GM10248 (cell line): ENCODE results near the gene AGK.

Experiments used
- CTCF ChIA-PET: fragments of 300-600 bp; sonication (Branson Sonifier 250); formaldehyde crosslinking; extraction: SDS; loops from one replicate; lab custom pipeline; 2021; ENCODE audit warnings: antibody characterized with exemption; lab: Yijun Ruan, JAX
- POLR2A ChIA-PET: fragments of 350-650 bp; sonication (Branson Sonifier 250); formaldehyde crosslinking; extraction: SDS; loops from one replicate; lab custom pipeline; 2020; ENCODE audit warnings: antibody characterized with exemption; lab: Yijun Ruan, JAX
- DNase-seq: peaks from one replicate; pipeline ENCODE4 v3.0.0; 2012; ENCODE audit errors: extremely low spot score
- TF ChIP-seq, protein P1 (sequence below): IDR thresholded peaks from 2 replicates; pipeline ENCODE4 v1.5.1; 2012; ENCODE audit warnings: mild to moderate bottlenecking, low read depth; ENCODE audit errors: extremely low read depth, missing control alignments, control extremely low read depth

Gene AGK

DNA sequence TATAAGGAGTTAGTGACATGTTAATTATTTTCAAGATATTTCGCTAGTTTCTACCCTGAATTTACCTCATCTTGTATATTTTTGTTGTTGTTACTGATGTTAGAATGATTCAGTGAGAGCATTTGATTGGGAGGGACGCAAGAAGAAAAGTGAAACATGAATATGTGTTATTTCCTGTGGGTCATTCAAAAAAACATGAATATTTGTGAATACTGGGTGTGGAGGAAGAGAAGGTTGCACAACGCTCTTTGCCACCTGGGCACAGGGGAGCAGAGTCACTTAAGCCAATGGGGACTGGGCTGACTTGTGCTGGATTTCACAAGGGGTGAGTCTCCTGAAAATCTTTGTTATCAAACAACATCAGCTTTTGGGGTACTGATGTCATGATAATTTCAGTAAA, 39.5 kb downstream of the AGK start:
- CTCF ChIA-PET: interaction anchor here (1.0 kb wide), 1 partner anchor 27 kb away, joined by 3 read pairs; no protein-coding TSS in a partner anchor

DNA sequence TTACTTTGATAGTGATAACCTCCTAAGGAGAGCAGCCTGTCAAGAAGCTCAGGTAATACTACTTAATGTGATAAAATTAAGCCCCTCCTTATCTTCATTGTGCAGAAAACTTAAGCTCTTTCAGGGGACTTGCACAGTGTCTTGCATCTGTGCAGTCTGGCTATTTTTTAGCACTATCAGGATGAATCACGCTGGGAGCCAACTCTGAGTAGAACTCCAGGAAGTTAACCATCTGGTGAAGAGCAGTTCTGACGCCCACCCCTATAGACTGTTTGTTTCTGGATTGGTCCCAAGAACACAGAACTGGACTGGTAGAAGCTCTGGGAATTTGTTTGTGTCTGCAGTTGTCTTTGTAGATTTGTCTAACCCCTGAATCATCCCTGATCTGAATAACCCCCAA, 41.9 kb downstream of the AGK start:
- POLR2A ChIA-PET: no interaction called here
- DNase-seq: no peak
- TF ChIP-seq, protein P1, sequence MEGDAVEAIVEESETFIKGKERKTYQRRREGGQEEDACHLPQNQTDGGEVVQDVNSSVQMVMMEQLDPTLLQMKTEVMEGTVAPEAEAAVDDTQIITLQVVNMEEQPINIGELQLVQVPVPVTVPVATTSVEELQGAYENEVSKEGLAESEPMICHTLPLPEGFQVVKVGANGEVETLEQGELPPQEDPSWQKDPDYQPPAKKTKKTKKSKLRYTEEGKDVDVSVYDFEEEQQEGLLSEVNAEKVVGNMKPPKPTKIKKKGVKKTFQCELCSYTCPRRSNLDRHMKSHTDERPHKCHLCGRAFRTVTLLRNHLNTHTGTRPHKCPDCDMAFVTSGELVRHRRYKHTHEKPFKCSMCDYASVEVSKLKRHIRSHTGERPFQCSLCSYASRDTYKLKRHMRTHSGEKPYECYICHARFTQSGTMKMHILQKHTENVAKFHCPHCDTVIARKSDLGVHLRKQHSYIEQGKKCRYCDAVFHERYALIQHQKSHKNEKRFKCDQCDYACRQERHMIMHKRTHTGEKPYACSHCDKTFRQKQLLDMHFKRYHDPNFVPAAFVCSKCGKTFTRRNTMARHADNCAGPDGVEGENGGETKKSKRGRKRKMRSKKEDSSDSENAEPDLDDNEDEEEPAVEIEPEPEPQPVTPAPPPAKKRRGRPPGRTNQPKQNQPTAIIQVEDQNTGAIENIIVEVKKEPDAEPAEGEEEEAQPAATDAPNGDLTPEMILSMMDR: no peak
- CTCF ChIA-PET: interaction anchor here (0.7 to 1.7 kb wide), 4 partner anchors 17 to 74 kb away, joined by 3 read pairs; no protein-coding TSS in a partner anchor

More for the DNA sequence above, 39.5 kb downstream of the AGK start:
- POLR2A ChIA-PET: no interaction called here
- no peak for DNase-seq
- TF ChIP-seq, protein P1: no peak

GRCh38 chr7:141597966-141598365, 46.8 kb downstream of the AGK start:
- no peak for DNase-seq
- TF ChIP-seq, protein P1: no peak
- ChIA-PET POLR2A (no interaction called here), CTCF (no interaction called here)

DNA sequence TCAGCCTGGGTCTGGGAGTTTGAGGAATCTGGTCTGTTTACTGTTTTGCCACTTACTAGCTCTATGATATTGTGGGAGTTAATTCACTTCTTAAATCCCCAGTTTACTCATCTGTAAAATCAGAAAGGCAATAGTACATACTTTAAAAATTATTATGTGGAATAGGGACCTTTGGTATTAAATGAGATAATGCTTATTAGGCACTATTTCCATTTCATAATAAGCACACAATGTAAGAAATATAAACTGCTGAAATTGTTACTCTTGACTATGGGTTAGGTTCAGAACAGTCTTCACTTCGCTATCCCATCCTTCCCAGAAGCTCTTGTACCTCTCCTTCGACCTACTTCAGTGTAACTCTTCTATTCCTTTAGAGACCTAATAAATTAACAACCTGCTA, 47.2 kb downstream of the AGK start:
- ChIA-PET CTCF (interaction anchor here (1.2 kb wide), 2 partner anchors 9 to 13 kb away, joined by 3 read pairs; no protein-coding TSS in a partner anchor), POLR2A (no interaction called here)
- DNase-seq: no peak
- TF ChIP-seq, protein P1: no peak

DNA sequence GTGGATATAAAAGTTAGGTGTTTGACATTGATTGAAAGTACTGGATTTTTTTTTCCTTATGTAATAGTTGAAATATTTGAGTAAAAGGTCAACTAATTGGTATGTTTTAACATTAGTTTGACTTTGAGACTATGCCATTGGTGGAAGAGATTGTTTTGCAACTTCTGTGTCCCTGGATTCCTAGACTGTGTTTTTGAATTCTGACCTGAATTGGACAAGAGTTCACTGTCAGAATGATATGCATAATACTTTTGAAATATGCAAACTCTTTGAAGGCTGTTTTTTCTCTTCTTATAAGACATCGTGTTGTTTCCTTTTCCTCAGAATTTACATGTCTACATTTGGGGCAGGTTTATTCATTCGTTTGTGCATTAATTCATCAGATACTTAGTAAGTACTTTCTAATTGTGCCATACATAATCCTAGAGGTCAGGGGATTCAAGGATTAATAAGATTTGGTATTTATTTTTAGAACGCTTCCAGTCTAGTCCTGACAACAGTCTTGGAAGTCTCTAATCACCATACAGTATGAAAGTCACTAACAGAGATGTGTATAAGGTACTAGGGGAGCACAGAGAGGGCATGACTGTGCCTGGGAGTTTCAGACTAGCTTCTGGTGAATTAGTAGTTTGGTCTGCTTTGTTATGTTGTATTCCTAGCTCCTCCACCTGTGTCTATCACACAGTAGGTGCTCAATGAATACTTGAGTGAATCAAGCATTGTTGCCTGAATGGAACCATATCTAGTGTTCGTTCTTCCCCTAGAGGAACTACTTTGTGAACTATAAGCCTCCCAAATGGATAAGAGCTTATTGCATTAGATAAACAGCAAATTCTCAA, 49.2 kb downstream of the AGK start:
- no peak for DNase-seq
- ChIA-PET CTCF (interaction anchor here (1.0 to 2.8 kb wide), 4 partner anchors 10 to 20 kb away, joined by 3 to 11 read pairs (median 4); no protein-coding TSS in a partner anchor), POLR2A (no interaction called here)
- TF ChIP-seq, protein P1: no peak

GRCh38 chr7:141609576-141609975, 58.4 kb downstream of the AGK start:
- CTCF ChIA-PET: no interaction called here
- POLR2A ChIA-PET: no interaction called here
- TF ChIP-seq, protein P1: no peak
- DNase-seq: no peak
